Nucleus accumbens (tissue), 56 donors: ENCODE measurements around the gene GATAD2A.
"Not testable (repeated sequence)": the region's sequence is repeated elsewhere in the genome, so short reads cannot be mapped to it uniquely, and the experiment has no call there.

Experiments used
- DNase-seq, 56 donors: peaks; one replicate each; lab custom pipeline; 2025; lab: John Stamatoyannopoulos, UW

Gene GATAD2A

GRCh38 chr19:19443902-19444680 is 38.6 kb downstream of the GATAD2A start:
- DNase-seq: no peak

GRCh38 chr19:19444681-19445155 is 39.2 kb downstream of the GATAD2A start:
- DNase-seq: no peak

GRCh38 chr19:19445288-19445687 is 39.8 kb downstream of the GATAD2A start:
- no peak for DNase-seq

DNA sequence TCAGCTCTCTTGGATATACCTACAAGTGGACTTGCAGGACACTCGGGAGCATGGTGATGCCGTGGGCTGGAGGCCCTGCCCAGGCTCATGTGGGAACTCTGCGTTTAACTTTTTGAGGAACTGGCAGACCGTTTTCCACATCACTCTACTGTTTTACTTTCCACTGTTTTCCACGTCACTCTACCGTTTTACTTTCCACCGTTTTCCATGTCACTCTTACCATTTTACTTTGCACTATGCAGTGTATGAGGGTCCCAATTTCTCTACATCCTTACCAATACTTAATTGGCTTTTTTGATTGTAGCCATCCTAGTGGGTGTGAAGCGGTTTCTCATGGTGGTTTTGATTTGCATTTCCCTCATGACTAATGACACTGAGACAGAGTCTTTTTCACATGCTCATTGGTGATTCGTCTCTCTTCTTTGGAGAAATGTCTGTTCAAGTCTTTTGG is 40.5 kb downstream of the GATAD2A start:
- DNase-seq: no peak

- no peak for DNase-seq
Observed at GRCh38 chr19:19446655-19447437, 41.4 kb downstream of the GATAD2A start.

DNA sequence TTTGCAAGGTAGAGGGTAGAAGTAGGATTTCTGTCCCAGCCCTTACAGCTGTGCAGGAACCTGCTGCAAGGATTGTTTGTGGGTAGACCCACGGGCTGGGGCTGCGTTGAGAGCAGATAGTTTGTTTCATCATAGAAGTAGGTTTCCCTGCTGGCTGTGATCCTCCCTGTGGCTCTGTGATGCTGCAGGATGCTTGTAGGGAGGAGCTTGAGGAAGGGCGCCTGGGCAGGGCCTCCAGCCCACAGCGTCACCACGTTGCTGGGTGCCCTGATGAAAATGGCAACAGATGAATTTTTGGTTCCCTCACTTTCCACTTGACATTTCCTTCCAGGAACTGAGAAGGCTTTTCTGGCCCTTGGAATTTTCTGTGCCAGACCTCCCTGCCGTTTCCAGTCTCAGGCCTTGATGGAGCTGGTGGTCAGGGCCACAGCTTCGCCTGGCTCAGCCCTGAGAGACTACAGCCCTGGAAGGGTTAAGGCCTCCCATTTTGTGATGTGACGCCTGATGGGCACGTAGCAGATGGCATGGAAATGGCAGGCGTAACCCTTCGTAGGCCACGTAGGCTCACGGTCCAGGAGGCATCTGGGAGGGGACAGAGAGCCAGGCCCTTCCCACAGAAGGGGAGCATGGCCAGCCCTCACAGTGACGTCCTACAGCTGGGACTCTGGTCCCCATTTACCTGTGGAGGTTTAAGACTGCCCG is 42.2 kb downstream of the GATAD2A start:
- DNase-seq: peak in 3 of 56 donors; percentile 4 to 33 (median 11)

DNA sequence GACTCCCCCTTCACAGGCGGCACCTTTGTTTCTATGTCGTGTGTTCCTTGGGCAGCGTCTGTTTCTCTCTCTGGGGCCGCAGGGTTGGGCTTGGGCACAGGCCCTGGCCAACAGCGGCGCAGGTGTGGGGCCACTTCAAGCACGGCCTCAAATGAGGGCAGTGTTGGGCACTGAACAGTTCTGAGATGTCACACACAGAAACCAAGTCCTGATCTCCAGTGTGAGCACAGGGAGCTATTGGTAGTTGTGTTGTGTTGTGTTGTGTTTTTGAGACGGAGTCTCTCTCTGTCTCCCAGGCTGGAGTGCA is 42.7 kb downstream of the GATAD2A start:
- no peak for DNase-seq

DNA sequence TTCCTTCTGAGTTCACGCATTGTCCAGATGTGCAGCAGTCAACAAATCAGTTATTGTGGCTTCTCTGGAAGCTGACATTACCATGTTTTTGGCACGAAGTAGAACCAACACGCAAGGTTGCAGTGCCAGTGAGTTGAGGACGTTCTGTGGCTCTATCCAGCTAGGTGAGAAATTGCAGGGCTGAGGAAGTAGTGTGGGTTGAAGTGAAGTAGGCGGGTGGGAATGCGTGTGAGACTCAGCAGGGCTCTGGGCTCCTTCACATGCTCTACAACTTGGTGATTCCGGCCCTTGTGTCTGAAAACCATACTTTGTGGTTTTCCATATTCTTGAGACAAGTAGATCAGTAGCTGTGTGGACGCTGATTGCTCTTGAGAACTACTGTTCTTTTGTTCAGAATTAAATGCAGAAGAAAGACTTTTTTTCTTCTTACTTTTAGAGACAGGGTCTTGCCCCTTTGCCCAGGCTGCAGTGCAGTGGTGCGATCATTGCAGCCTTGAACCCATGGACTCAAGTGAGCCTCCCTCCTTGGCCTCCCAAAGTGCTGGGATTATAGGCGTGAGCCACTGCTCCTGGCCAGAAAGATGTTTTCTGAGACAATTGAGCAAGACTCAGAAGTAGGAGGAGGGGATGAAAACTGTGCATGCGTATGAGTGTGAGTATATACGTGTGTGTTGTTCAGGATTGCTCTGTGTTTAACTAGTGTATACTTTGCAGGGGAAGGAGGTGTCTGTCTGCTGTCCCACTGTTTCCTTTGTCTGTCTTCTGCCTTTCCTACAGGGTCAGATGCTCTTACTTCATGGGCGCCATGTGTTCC is 46.2 kb downstream of the GATAD2A start:
- no peak for DNase-seq

GRCh38 chr19:19452243-19453124 is 47.0 kb downstream of the GATAD2A start:
- DNase-seq: no peak

- no peak for DNase-seq
Observed at GRCh38 chr19:19453125-19453454, 47.6 kb downstream of the GATAD2A start.

DNA sequence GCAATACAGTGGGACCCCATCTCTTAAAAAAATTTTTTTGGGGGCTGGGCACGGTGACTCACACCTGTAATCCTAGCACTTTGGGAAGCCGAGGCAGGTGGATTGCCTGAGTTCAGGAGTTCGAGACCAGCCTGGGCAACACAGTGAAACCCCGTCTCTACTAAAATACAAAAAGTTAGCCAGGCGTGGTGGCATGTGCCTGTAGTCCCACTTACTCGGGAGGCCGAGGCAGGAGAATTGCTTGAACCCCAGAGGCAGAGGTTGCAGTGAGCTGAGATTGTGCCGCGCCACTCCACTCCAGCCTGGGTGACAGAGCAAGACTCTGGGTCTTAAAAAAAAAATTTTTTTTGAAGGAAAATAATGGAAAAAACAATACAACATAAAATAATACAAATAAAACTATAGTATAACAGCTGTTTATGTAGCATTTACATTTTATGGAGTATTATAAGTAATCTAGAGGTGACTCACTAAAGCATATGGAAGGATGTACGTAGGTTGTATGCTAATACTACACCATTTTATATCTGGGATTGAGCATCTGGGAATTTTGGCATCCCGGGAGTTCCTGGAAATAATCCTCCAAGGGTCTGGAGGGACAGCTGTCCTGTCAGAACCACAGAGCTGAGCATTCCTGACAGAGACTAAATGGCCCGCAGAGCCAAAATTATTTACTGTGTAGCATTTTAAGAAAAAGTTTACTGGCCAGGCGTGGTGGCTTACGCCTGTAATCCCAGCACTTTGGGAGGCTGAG is 49.9 kb downstream of the GATAD2A start:
- not testable (repeated sequence) for DNase-seq

DNA sequence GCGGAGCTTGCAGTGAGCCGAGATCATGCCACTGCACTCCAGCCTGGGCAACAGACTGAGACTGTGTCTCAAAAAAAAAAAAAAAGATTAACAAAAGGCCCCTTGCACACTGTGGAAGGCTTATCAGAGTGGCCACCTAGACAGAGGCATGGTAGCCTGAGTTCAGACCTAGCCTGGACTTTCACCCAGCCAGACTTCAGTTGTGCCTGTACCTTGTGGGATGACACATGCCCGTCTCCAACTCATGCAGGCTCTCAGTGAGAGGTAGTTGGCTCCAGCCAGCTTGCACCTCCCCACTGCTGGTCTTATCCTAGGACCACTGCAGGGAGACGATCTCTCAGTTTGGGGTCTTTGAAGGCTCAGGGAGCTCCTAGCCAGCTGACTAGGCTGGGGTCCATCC is 52.2 kb downstream of the GATAD2A start:
- DNase-seq: no peak

GRCh38 chr19:19458110-19458816 is 52.8 kb downstream of the GATAD2A start:
- no peak for DNase-seq

GRCh38 chr19:19459073-19459472 is 53.6 kb downstream of the GATAD2A start:
- DNase-seq: no peak

- DNase-seq: peak in 1 of 56 donors; percentile 27
Observed at GRCh38 chr19:19459707-19460251, 54.3 kb downstream of the GATAD2A start.

GRCh38 chr19:19460258-19460731 is 54.8 kb downstream of the GATAD2A start:
- no peak for DNase-seq

- peak in 18 of 56 donors; percentile 9 to 61 (median 22) for DNase-seq
Observed at GRCh38 chr19:19460761-19461265, 55.3 kb downstream of the GATAD2A start.
